HUES64 (cell line): ENCODE results near the gene MYL6B.
A peak's percentile ranks its signal among the peaks of the same experiment; 100 is the strongest.
"Not testable (repeated sequence)": the region's sequence is repeated elsewhere in the genome, so short reads cannot be mapped to it uniquely, and the experiment has no call there.

Experiments used
- H3K27ac ChIP-seq: 2 replicates; pipeline ENCODE4 v1.7.0; 2013; ENCODE audit warnings: low read depth, low read length, inconsistent platforms
- H3K27me3 ChIP-seq: 2 replicates; pipeline ENCODE4 v1.6.1; 2013; ENCODE audit warnings: mild to moderate bottlenecking, low read length; ENCODE audit not compliant: insufficient read depth
- H3K36me3 ChIP-seq: 2 replicates; pipeline ENCODE4 v1.6.1; 2013; ENCODE audit warnings: mild to moderate bottlenecking, low read length; ENCODE audit not compliant: insufficient read depth
- H3K4me1 ChIP-seq: 2 replicates; pipeline ENCODE4 v1.6.1; 2013; ENCODE audit warnings: mild to moderate bottlenecking, low read length, moderate library complexity; ENCODE audit not compliant: insufficient read depth
- H3K4me3 ChIP-seq: 2 replicates; pipeline ENCODE4 v1.5.1; 2013; ENCODE audit warnings: mild to moderate bottlenecking, low read length, moderate library complexity
- H3K9ac ChIP-seq: 2 replicates; pipeline ENCODE4 v1.6.1; 2013; ENCODE audit warnings: mild to moderate bottlenecking, low read depth, low read length
- H3K9me3 ChIP-seq: 2 replicates; pipeline ENCODE4 v1.6.1; 2013; ENCODE audit warnings: low read depth, low read length; ENCODE audit not compliant: insufficient read depth
- WGBS: fragments of 150-250, 120-280 bp; methylation state at CpG from one replicate; pipeline ENCODE4 v1.1.7; 2013; ENCODE audit warnings: missing lambda C conversion rate; 5-methylcytosine and 5-hydroxymethylcytosine counted together

MYL6B gene

DNA sequence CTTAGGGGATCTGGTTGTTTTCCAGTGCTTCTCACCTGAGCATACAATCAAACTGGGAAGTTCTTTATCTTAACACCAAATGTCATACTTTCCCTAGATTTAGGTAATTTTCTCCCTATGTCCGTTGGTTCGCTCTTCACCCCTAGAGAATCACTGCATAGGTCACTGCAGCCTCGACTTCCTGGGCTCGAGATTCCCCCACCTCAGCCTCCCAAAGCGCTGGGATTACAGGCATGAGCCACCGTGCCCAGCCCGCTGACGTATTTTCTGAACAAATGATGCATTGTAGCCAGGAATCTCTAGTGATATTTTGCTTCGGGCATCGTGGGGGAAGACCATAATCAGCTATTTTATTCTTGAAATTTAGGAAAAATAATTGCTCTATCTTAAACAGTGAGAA, 37.1 kb upstream of the MYL6B start:
- Histone ChIP-seq H3K4me3 (peak overlapping the region; percentile 83), H3K36me3 (peaks cover 54% of the 10 kb centered on the region), H3K9ac (peak overlapping the region; percentile 98), H3K4me1 (peaks cover 17% of the 10 kb centered on the region), H3K27ac (peak overlapping the region; percentile 55), H3K27me3 (no peaks in the 10 kb centered on the region), H3K9me3 (no peaks in the 10 kb centered on the region)
- 46% methylated on average over 10 of the region's 10 CpGs for WGBS

DNA sequence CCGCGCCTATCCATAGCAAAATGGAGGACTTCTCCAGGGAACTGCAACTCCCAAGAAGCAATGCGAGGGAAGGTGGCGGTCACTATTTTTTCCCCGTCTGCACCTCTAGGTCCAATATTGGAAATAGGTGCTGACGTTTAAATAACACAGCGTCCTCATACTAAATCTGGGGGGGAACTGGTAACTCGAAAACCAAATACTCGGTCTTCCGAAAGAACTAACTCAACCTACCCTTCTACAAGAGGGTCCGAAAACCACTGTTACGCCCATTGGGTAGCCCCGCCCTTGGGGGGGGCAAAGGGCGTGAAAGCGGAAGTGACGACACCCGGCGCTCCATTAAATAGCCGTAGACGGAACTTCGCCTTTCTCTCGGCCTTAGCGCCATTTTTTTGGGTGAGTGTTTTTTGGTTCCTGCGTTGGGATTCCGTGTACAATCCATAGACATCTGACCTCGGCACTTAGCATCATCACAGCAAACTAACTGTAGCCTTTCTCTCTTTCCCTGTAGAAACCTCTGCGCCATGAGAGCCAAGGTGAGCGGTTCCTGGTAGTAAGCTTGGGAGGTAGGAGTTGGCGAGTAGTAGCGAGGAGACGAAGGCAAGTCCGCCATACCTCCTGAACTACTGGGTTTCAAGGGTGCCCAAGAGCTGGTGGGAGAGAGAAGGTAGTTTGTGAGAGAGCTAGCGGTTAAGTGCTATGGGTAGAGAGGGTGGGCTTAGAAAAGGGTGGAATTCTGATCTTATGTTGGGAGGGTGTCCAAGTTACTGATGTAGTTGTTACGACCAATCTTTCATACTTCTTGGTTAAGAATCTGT, 35.9 kb upstream of the MYL6B start, which contains the start of gene RPL41:
RPL41 (plus strand) TSS at position 367 of the 815 bp plus-strand sequence.
- peak within 1 kb of the TSS; percentile 85 for H3K27ac ChIP-seq
- peaks cover 53% of the 10 kb centered on the region for H3K36me3 ChIP-seq
- H3K4me1 ChIP-seq: peaks cover 17% of the 10 kb centered on the region
- H3K27me3 ChIP-seq: no peaks in the 10 kb centered on the region
- no peaks in the 10 kb centered on the region for H3K9me3 ChIP-seq
- WGBS: under 1% methylated on average over 32 of the region's 34 CpGs
- peak within 1 kb of the TSS; percentile 98 for H3K9ac ChIP-seq
- H3K4me3 ChIP-seq: peak within 1 kb of the TSS; percentile 83

DNA sequence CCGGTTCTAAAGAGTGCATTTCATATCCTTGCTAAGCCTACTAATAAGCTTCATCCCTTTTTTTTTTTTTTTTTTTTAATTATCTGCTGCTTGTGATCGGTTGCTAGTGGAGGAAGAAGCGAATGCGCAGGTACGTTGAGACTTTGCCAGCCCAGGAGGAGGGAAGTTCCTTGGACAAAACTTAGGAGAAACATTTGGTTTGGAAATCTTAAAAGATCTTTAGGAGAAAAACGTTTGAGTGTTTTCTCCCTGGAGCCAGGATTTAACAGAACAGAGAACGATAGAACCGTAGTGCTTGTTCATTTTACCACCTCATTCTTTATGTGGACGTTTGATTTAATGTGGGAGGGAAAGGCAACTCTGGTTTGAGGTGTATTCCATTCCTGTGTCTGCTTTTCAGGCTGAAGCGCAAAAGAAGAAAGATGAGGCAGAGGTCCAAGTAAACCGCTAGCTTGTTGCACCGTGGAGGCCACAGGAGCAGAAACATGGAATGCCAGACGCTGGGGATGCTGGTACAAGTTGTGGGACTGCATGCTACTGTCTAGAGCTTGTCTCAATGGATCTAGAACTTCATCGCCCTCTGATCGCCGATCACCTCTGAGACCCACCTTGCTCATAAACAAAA, 35.2 kb upstream of the MYL6B start:
- WGBS: under 1% methylated on average over 9 of the region's 16 CpGs
- Histone ChIP-seq H3K4me1 (peaks cover 17% of the 10 kb centered on the region), H3K9ac (peak overlapping the region; percentile 98), H3K4me3 (peak overlapping the region; percentile 83), H3K36me3 (peaks cover 50% of the 10 kb centered on the region), H3K27ac (peak overlapping the region; percentile 85)
- not testable (repeated sequence) for H3K9me3 ChIP-seq, H3K27me3 ChIP-seq

DNA sequence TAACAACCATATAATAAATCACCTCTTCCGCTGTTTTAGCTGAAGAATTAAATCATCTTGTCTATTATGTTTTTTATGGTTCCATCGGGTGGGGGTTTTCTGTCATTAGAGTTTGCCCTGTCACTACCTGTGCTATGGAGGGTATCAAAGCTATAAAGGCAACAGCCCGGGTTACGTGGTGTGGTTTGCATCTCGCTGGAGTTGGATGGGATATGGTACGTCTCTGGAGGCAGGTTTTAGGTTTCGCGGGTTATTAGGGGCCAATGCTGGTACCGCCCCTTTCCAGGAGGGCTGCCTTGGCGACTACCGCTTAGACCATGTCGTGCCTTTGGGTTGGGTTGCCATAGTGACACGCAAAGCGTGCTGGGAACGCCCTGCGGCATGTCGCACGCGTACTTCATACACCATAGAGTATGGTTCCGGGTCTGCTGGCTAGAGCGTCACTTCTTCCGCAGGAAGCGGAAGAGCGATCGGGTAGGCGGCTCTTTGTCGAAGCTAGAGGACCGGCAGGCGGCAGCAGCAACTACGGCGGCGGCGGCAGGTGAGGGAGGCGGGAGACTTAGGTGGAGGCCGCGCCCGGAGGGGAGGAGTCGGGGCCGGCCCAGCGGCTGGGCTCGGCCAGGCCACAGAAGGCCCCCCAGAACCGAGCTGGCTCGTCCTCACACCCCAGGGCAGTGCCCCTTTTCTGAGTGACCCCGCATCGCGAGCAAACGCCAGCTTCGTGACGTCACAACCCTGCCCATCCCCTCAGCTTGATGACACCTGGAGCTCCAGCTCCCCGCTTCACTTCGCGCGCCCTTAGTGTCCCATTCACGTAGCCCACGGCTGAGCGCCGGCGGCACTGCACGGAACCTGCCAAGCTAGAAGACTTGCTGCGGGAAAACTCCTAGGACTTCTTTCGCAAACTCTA, 34.4 kb upstream of the MYL6B start, which contains the start of gene ZC3H10:
ZC3H10 (plus strand) TSS at position 489 of the 910 bp plus-strand sequence. CDS start 2,297 bp downstream, outside the sequence.
- peaks cover 17% of the 10 kb centered on the region for H3K4me1 ChIP-seq
- under 1% methylated on average over 60 of the region's 61 CpGs for WGBS
- H3K4me3 ChIP-seq: peak within 1 kb of the TSS; percentile 83
- no peaks in the 10 kb centered on the region for H3K27me3 ChIP-seq
- H3K36me3 ChIP-seq: peaks cover 42% of the 10 kb centered on the region
- peak within 1 kb of the TSS; percentile 98 for H3K9ac ChIP-seq
- peak within 1 kb of the TSS; percentile 85 for H3K27ac ChIP-seq
- H3K9me3 ChIP-seq: no peaks in the 10 kb centered on the region

DNA sequence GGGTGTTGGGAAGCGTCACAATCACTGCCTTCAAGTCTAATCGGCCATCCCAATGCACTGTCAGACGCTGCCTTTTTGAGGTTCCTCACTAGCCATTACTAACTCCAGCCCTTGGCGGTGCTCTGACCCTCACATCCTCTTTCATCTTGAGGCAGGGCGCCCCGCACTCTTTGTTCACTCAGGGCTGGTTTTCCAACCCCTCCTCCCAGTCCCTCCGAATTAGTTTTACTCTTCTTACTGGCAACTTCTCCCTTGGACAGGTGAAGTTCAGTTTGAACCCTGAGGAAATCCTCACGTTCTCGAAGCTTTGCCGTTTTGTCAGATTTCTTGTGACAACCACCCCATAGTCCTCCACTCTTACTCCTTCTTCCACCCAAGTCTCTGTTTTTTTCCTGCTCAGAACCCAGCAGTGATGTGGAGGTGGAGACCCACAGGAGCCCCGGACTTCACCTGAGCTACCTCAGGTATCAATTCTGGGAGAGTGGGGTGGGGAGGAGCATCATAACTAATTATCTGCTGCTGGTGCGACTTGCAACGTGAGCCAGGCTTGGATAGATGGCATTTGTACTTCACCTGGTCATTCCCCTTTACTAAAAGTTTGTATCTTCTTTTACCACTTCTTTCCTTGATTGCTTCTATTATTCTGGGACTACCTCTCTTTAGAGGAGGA, 33.6 kb upstream of the MYL6B start:
- Histone ChIP-seq H3K9ac (peak overlapping the region; percentile 64), H3K9me3 (no peaks in the 10 kb centered on the region), H3K27ac (peak overlapping the region; percentile 71), H3K36me3 (peaks cover 34% of the 10 kb centered on the region), H3K4me1 (peaks cover 17% of the 10 kb centered on the region), H3K4me3 (peak overlapping the region; percentile 83), H3K27me3 (no peaks in the 10 kb centered on the region)
- WGBS: 23% methylated on average over 13 of the region's 13 CpGs

DNA sequence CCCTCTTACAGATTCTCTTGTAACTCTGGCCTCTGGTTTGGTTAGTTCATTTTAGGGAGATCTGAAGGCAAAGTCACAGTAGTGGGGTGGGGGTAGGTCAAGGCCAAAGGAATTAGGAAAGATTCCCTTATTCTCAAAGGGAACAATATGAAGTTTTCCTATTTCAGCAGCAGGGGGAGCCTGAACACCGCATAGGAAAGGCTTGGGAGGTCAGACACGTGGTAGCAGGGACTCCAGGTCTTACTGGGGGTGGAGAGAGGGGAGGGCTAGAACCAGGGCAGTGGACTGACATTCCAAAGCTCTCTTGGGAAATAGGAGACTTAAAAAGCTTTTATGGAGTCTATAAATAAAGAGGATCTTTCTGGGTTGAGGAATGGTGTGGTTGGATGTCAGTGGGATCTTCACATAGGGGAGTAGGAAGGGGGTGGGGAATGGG, 33.0 kb upstream of the MYL6B start:
- Histone ChIP-seq H3K27ac (peak overlapping the region; percentile 71; the same call in 1 of the 2 replicates), H3K4me1 (peaks cover 17% of the 10 kb centered on the region), H3K36me3 (peaks cover 28% of the 10 kb centered on the region), H3K27me3 (no peaks in the 10 kb centered on the region), H3K9ac (0 out of 2 replicates have a peak overlapping the region, but pooled peaks have one; percentile 64), H3K4me3 (peak overlapping the region; percentile 83), H3K9me3 (no peaks in the 10 kb centered on the region)
- WGBS: under 1% methylated on average over 2 of the region's 2 CpGs

DNA sequence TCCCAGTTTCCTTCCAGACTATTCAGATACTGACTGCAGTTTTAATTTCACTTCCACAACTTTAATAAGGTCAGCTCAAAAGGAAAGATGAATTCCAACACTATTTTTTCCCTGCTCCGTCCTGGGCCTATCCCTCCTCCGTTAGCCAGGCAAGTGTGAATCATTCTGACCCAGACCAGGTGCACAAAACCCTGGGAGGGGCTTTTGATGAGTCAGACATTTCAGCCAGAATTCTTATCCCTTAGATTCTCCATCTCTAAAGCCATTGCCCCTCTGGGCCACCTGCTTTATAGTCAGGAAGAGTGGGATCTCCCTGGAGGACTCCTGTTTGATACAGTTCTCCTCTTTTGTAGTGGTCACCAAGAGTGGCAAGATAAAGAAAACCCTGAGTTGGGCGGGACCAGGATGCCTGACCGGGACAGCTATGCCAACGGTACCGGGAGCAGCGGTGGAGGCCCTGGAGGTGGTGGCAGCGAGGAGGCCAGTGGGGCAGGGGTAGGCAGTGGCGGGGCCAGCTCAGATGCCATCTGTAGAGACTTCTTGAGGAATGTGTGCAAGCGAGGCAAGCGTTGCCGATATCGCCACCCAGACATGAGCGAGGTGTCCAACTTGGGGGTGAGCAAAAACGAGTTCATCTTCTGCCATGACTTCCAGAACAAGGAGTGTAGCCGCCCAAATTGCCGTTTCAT, 32.1 kb upstream of the MYL6B start:
- H3K27ac ChIP-seq: no peak overlapping the region
- H3K4me1 ChIP-seq: peaks cover 17% of the 10 kb centered on the region
- H3K9ac ChIP-seq: no peak overlapping the region
- 95% methylated on average over 17 of the region's 17 CpGs for WGBS
- H3K27me3 ChIP-seq: no peaks in the 10 kb centered on the region
- peaks cover 28% of the 10 kb centered on the region for H3K36me3 ChIP-seq
- H3K9me3 ChIP-seq: no peaks in the 10 kb centered on the region
- H3K4me3 ChIP-seq: no peak overlapping the region

DNA sequence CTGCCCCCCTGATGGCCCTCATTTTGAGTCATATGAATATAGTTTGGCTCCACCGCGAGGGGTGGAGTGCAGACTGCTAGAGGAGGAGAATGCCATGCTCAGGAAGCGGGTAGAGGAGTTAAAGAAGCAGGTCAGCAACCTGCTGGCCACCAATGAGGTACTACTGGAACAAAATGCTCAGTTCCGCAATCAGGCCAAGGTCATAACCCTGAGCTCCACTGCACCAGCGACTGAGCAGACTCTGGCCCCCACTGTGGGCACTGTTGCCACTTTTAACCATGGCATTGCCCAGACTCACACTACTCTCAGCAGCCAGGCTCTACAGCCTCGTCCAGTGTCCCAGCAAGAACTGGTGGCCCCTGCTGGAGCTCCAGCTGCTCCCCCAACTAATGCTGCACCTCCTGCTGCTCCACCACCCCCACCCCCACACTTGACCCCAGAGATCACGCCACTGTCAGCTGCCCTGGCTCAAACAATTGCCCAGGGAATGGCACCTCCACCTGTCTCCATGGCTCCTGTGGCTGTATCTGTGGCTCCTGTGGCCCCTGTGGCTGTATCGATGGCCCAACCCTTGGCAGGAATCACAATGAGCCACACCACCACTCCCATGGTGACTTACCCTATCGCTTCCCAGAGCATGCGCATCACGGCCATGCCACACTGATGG, 31.1 kb upstream of the MYL6B start:
- Histone ChIP-seq H3K9me3 (no peaks in the 10 kb centered on the region), H3K9ac (no peak overlapping the region), H3K4me1 (peaks cover 17% of the 10 kb centered on the region), H3K4me3 (no peak overlapping the region), H3K27me3 (no peaks in the 10 kb centered on the region), H3K27ac (no peak overlapping the region), H3K36me3 (peaks cover 28% of the 10 kb centered on the region)
- 96% methylated on average over 11 of the region's 11 CpGs for WGBS

DNA sequence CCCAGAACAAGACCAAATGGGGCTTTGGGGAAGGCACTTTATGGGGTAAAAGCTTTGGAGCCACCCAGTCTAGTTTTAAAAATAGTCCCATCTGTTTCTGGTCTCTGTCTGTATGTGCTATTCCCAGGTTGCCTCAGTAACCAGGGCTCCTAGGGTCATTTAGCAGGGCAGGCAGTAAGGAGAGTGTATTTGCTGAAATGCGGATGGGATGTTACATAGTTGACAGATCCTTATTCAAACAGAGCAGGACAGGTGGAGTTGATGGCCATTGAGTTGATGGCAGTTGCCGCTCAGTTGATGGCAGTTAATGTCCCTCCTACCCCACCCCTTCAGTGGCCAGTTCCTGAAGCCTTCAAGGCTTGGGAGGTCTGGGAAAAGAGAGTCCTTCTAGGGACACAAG, 29.8 kb upstream of the MYL6B start:
- Histone ChIP-seq H3K27me3 (no peaks in the 10 kb centered on the region), H3K9me3 (no peaks in the 10 kb centered on the region), H3K36me3 (peaks cover 20% of the 10 kb centered on the region), H3K4me3 (no peak overlapping the region), H3K4me1 (peaks cover 28% of the 10 kb centered on the region), H3K9ac (no peak overlapping the region), H3K27ac (no peak overlapping the region)
- 93% methylated on average over 2 of the region's 2 CpGs for WGBS
